CD4-positive, CD25-positive, alpha-beta regulatory T cell (primary cell): Measurements from ENCODE around the gene SLC35F2. TPM values are rescaled to one million over a fixed set of nuclear protein-coding genes. Genes with fewer than 3 reads are reported as not detected.

Experiments used
- ATAC-seq, 2 donors: fragments of 150-1000 bp; cut with Tn5 transposase; one replicate each; pipeline ENCODE4 v1.10.0; 2021; ENCODE audit warnings: low read depth in 2 of 2, moderate number of reproducible peaks in 2 of 2, moderate library complexity in 1 of 2
- DNase-seq, 3 donors: peaks; one replicate each; pipeline versions ENCODE4 v3.0.0 to v3.0.0-alpha.2; 2012 to 2022; ENCODE audit warnings: mixed read lengths in 1 of 3
- H3K27ac ChIP-seq: one replicate; pipeline ENCODE4 v1.7.0; 2013; ENCODE audit warnings: mild to moderate bottlenecking, low read length; ENCODE audit not compliant: insufficient read depth, poor library complexity, severe bottlenecking
- H3K27me3 ChIP-seq: one replicate; pipeline ENCODE4 v1.7.0; 2013; ENCODE audit warnings: low read length; ENCODE audit not compliant: control insufficient read depth, insufficient read depth
- H3K36me3 ChIP-seq: one replicate; pipeline ENCODE4 v1.7.0; 2013; ENCODE audit warnings: mild to moderate bottlenecking, low read length, moderate library complexity; ENCODE audit not compliant: control insufficient read depth, insufficient read depth
- H3K4me1 ChIP-seq: 2 replicates; pipeline ENCODE4 v1.7.0; 2013; ENCODE audit warnings: mild to moderate bottlenecking, low read length; ENCODE audit not compliant: insufficient read depth, control insufficient read depth, poor library complexity, severe bottlenecking
- H3K4me3 ChIP-seq: one replicate; pipeline ENCODE4 v1.7.0; 2013; ENCODE audit warnings: low read depth, mild to moderate bottlenecking, low read length, moderate library complexity
- H3K9me3 ChIP-seq, 2 experiments: 1 replicate in 1 of 2; 2 replicates in 1 of 2; pipeline ENCODE4 v1.7.0; 2013; ENCODE audit warnings: low read length in 2 of 2, mild to moderate bottlenecking in 1 of 2, moderate library complexity in 1 of 2; ENCODE audit not compliant: control insufficient read depth in 2 of 2
- H3K27ac Mint-ChIP-seq, 3 donors: one replicate each; pipeline ENCODE4 v1.8.0; 2020 to 2022; ENCODE audit warnings: mild to moderate bottlenecking in 3 of 3, mixed read lengths in 3 of 3, moderate library complexity in 2 of 3
- H3K27me3 Mint-ChIP-seq: one replicate; pipeline ENCODE4 v1.8.0; 2022; ENCODE audit warnings: mild to moderate bottlenecking, mixed read lengths
- H3K36me3 Mint-ChIP-seq: one replicate; pipeline ENCODE4 v1.8.0; 2020; ENCODE audit warnings: mixed read lengths
- H3K4me1 Mint-ChIP-seq, 4 donors: one replicate each; pipeline ENCODE4 v1.8.0; 2020 to 2022; ENCODE audit warnings: mixed read lengths in 4 of 4, mild to moderate bottlenecking in 1 of 4
- H3K4me3 Mint-ChIP-seq, 4 donors: one replicate each; pipeline ENCODE4 v1.8.0; 2020 to 2022; ENCODE audit warnings: mild to moderate bottlenecking in 4 of 4, mixed read lengths in 4 of 4, moderate library complexity in 3 of 4
- H3K9me3 Mint-ChIP-seq, 7 donors: one replicate each; pipeline ENCODE4 v1.8.0; 2020 to 2022; ENCODE audit warnings: mixed read lengths in 7 of 7, mild to moderate bottlenecking in 3 of 7, moderate library complexity in 2 of 7
- polyA plus RNA-seq, 4 donors: library from polyadenylated mRNA; unstranded; fragments of 300-500 nt; fragmentation: Illumina TruSeq; gene quantifications; one replicate each; pipeline ENCODE4 v1.2.3, GENCODE V29; 2021
- total RNA-seq: library from RNA; stranded (reverse); gene quantifications from one replicate; pipeline ENCODE4 v1.2.3, GENCODE V29; 2022

The SLC35F2 gene
- total and polyA plus RNA-seq, 5 donors from 2014 or later, result 10.7 to 23.9 (median 22.1) TPM

- no peak overlapping the region for H3K4me3 ChIP-seq
- H3K9me3 Mint-ChIP-seq, result no peaks in the 10 kb centered on the region
- H3K36me3 ChIP-seq, result no peaks in the 10 kb centered on the region
- H3K36me3 Mint-ChIP-seq, result no peaks in the 10 kb centered on the region
- H3K4me3 Mint-ChIP-seq, result no peak overlapping the region
- H3K27ac Mint-ChIP-seq, result no peak overlapping the region
- no peak for DNase-seq
- no peaks in the 10 kb centered on the region for H3K9me3 ChIP-seq
- H3K27ac ChIP-seq, result no peak overlapping the region
- ATAC-seq, result no peak
- H3K27me3 Mint-ChIP-seq, result peaks cover 4% of the 10 kb centered on the region
- no peaks in the 10 kb centered on the region for H3K27me3 ChIP-seq
- H3K4me1 ChIP-seq, result no peaks in the 10 kb centered on the region
- no peaks in the 10 kb centered on the region for H3K4me1 Mint-ChIP-seq
Observed at GRCh38 chr11:107783121-107783520, 75.5 kb downstream of the SLC35F2 start.

- H3K27me3 ChIP-seq, result no peaks in the 10 kb centered on the region
- Mint-ChIP-seq H3K27me3 (peaks cover 9% of the 10 kb centered on the region), H3K4me1 (no peaks in the 10 kb centered on the region), H3K36me3 (no peaks in the 10 kb centered on the region), H3K27ac (no peak overlapping the region), H3K9me3 (no peaks in the 10 kb centered on the region), H3K4me3 (no peak overlapping the region)
- ATAC-seq, result no peak
- H3K27ac ChIP-seq, result no peak overlapping the region
- H3K36me3 ChIP-seq, result no peaks in the 10 kb centered on the region
- H3K9me3 ChIP-seq, result no peaks in the 10 kb centered on the region
- H3K4me3 ChIP-seq, result no peak overlapping the region
- H3K4me1 ChIP-seq, result no peaks in the 10 kb centered on the region
- DNase-seq, result no peak
Observed at GRCh38 chr11:107780775-107781174, 77.8 kb downstream of the SLC35F2 start.

- Histone ChIP-seq H3K27ac (no peak overlapping the region), H3K36me3 (no peaks in the 10 kb centered on the region), H3K4me1 (no peaks in the 10 kb centered on the region), H3K27me3 (no peaks in the 10 kb centered on the region), H3K4me3 (no peak overlapping the region), H3K9me3 (no peaks in the 10 kb centered on the region)
- DNase-seq (no peak), ATAC-seq (no peak)
- Mint-ChIP-seq H3K9me3 (no peaks in the 10 kb centered on the region), H3K4me1 (no peaks in the 10 kb centered on the region), H3K27ac (no peak overlapping the region), H3K36me3 (no peaks in the 10 kb centered on the region), H3K4me3 (no peak overlapping the region), H3K27me3 (peaks cover 9% of the 10 kb centered on the region)
Observed at GRCh38 chr11:107780136-107780535, 78.5 kb downstream of the SLC35F2 start.

GRCh38 chr11:107778839-107779517 lies 79.6 kb downstream of the SLC35F2 start:
- H3K9me3 Mint-ChIP-seq, result no peaks in the 10 kb centered on the region

GRCh38 chr11:107777110-107777509 lies 81.5 kb downstream of the SLC35F2 start:
- Mint-ChIP-seq H3K9me3 (no peaks in the 10 kb centered on the region), H3K27me3 (peaks cover 15% of the 10 kb centered on the region), H3K36me3 (no peaks in the 10 kb centered on the region), H3K4me3 (no peak overlapping the region), H3K27ac (no peak overlapping the region), H3K4me1 (no peaks in the 10 kb centered on the region)
- DNase-seq, result no peak
- H3K9me3 ChIP-seq, result no peaks in the 10 kb centered on the region
- no peak overlapping the region for H3K27ac ChIP-seq
- no peaks in the 10 kb centered on the region for H3K4me1 ChIP-seq
- H3K36me3 ChIP-seq, result no peaks in the 10 kb centered on the region
- H3K4me3 ChIP-seq, result no peak overlapping the region
- ATAC-seq, result no peak
- no peaks in the 10 kb centered on the region for H3K27me3 ChIP-seq

More at GRCh38 chr11:107778839-107779517, 79.6 kb downstream of the SLC35F2 start:
- no peak overlapping the region for H3K27ac Mint-ChIP-seq
- ATAC-seq (no peak), DNase-seq (no peak)
- no peaks in the 10 kb centered on the region for H3K36me3 Mint-ChIP-seq
- H3K4me1 Mint-ChIP-seq, result no peaks in the 10 kb centered on the region
- Histone ChIP-seq H3K36me3 (no peaks in the 10 kb centered on the region), H3K9me3 (no peaks in the 10 kb centered on the region), H3K4me1 (no peaks in the 10 kb centered on the region), H3K27ac (no peak overlapping the region), H3K4me3 (no peak overlapping the region), H3K27me3 (no peaks in the 10 kb centered on the region)
- peaks cover 9% of the 10 kb centered on the region for H3K27me3 Mint-ChIP-seq
- H3K4me3 Mint-ChIP-seq, result no peak overlapping the region

GRCh38 chr11:107776062-107776461 lies 82.5 kb downstream of the SLC35F2 start:
- H3K36me3 ChIP-seq, result no peaks in the 10 kb centered on the region
- Mint-ChIP-seq H3K4me3 (no peak overlapping the region), H3K27ac (no peak overlapping the region), H3K36me3 (no peaks in the 10 kb centered on the region), H3K4me1 (no peaks in the 10 kb centered on the region), H3K9me3 (no peaks in the 10 kb centered on the region), H3K27me3 (peaks cover 25% of the 10 kb centered on the region)
- no peaks in the 10 kb centered on the region for H3K9me3 ChIP-seq
- no peak overlapping the region for H3K4me3 ChIP-seq
- no peak overlapping the region for H3K27ac ChIP-seq
- H3K4me1 ChIP-seq, result no peaks in the 10 kb centered on the region
- DNase-seq (no peak), ATAC-seq (no peak)
- no peaks in the 10 kb centered on the region for H3K27me3 ChIP-seq

GRCh38 chr11:107770551-107770951 lies 88.0 kb downstream of the SLC35F2 start:
- ATAC-seq (no peak), DNase-seq (no peak)
- Histone ChIP-seq H3K27me3 (peaks cover 5% of the 10 kb centered on the region), H3K27ac (no peak overlapping the region), H3K9me3 (no peaks in the 10 kb centered on the region), H3K4me3 (no peak overlapping the region), H3K4me1 (no peaks in the 10 kb centered on the region), H3K36me3 (no peaks in the 10 kb centered on the region)
- H3K27me3 Mint-ChIP-seq, result peaks cover 26% of the 10 kb centered on the region
- no peaks in the 10 kb centered on the region for H3K9me3 Mint-ChIP-seq
- H3K27ac Mint-ChIP-seq, result no peak overlapping the region
- H3K4me1 Mint-ChIP-seq, result no peaks in the 10 kb centered on the region
- no peak overlapping the region for H3K4me3 Mint-ChIP-seq
- H3K36me3 Mint-ChIP-seq, result no peaks in the 10 kb centered on the region

- no peak overlapping the region for H3K27ac Mint-ChIP-seq
- no peak for ATAC-seq
Observed at GRCh38 chr11:107769189-107769588, 89.4 kb downstream of the SLC35F2 start.

More at GRCh38 chr11:107769189-107769588, 89.4 kb downstream of the SLC35F2 start:
- no peak overlapping the region for H3K27ac ChIP-seq
- no peaks in the 10 kb centered on the region for H3K4me1 ChIP-seq
- no peak overlapping the region for H3K4me3 ChIP-seq
- no peaks in the 10 kb centered on the region for H3K9me3 ChIP-seq
- peaks cover 7% of the 10 kb centered on the region for H3K27me3 ChIP-seq
- Mint-ChIP-seq H3K36me3 (no peaks in the 10 kb centered on the region), H3K9me3 (no peaks in the 10 kb centered on the region), H3K4me3 (no peak overlapping the region), H3K27me3 (peaks cover 32% of the 10 kb centered on the region), H3K4me1 (no peaks in the 10 kb centered on the region)
- no peak for DNase-seq
- H3K36me3 ChIP-seq, result no peaks in the 10 kb centered on the region
